Measurements from ENCODE around the gene WASF3.

The WASF3 gene

GRCh38 chr13:26590379-26590778 is 32.9 kb downstream of the WASF3 start:
- Histone ChIP-seq H3K4me3 (replicated peaks; ENCODE audit: insufficient read depth, low read length) (no peak overlapping the region), H3K27ac (replicated peaks) (no peak overlapping the region), H3K27me3 (ENCODE audit: insufficient read depth, poor library complexity, severe bottlenecking) (peaks cover 5% of the 10 kb centered on the region)
- no peak for DNase-seq (ENCODE audit: low read depth in 1 of 2, low spot score in 1 of 2)
- TF ChIP-seq SPI1 (IDR thresholded peaks at IDR 0.05; ENCODE audit: borderline replicate concordance, low read depth) (no peak), GABPA (IDR thresholded peaks at IDR 0.05; ENCODE audit: low read depth) (no peak), POLR2AphosphoS5 (IDR thresholded peaks at IDR 0.05; ENCODE audit: low read depth) (no peak), REST (IDR thresholded peaks at IDR 0.05; ENCODE audit: insufficient replicate concordance, low read depth) (no peak), CTCF (IDR thresholded peaks at IDR 0.05; ENCODE audit: insufficient read depth, low read length) (no peak)

- no peak for DNase-seq (ENCODE audit: low read depth in 1 of 2, low spot score in 1 of 2)
These were observed 33.5 kb downstream of the WASF3 start for GRCh38 chr13:26590951-26591350.

GRCh38 chr13:26591672-26592071 is 34.2 kb downstream of the WASF3 start:
- peaks cover 5% of the 10 kb centered on the region for H3K27me3 ChIP-seq (ENCODE audit: insufficient read depth, poor library complexity, severe bottlenecking)
- TF ChIP-seq POLR2AphosphoS5 (IDR thresholded peaks at IDR 0.05; ENCODE audit: low read depth) (no peak), SPI1 (IDR thresholded peaks at IDR 0.05; ENCODE audit: borderline replicate concordance, low read depth) (no peak), REST (IDR thresholded peaks at IDR 0.05; ENCODE audit: insufficient replicate concordance, low read depth) (no peak), GABPA (IDR thresholded peaks at IDR 0.05; ENCODE audit: low read depth) (no peak), CTCF (IDR thresholded peaks at IDR 0.05; ENCODE audit: insufficient read depth, low read length) (no peak)
- DNase-seq (ENCODE audit: low read depth in 1 of 2, low spot score in 1 of 2), result no peak
- no peak overlapping the region for H3K27ac ChIP-seq (replicated peaks)
- no peak overlapping the region for H3K4me3 ChIP-seq (replicated peaks; ENCODE audit: insufficient read depth, low read length)

More at GRCh38 chr13:26590951-26591350, 33.5 kb downstream of the WASF3 start:
- Histone ChIP-seq H3K27me3 (ENCODE audit: insufficient read depth, poor library complexity, severe bottlenecking) (peaks cover 5% of the 10 kb centered on the region), H3K27ac (replicated peaks) (no peak overlapping the region), H3K4me3 (replicated peaks; ENCODE audit: insufficient read depth, low read length) (no peak overlapping the region)
- TF ChIP-seq POLR2AphosphoS5 (IDR thresholded peaks at IDR 0.05; ENCODE audit: low read depth) (no peak), CTCF (IDR thresholded peaks at IDR 0.05; ENCODE audit: insufficient read depth, low read length) (no peak), GABPA (IDR thresholded peaks at IDR 0.05; ENCODE audit: low read depth) (no peak), SPI1 (IDR thresholded peaks at IDR 0.05; ENCODE audit: borderline replicate concordance, low read depth) (no peak), REST (IDR thresholded peaks at IDR 0.05; ENCODE audit: insufficient replicate concordance, low read depth) (no peak)
